CD8-positive, alpha-beta memory T cell (primary cell): ENCODE measurements around the gene NAT8L. TPM values are rescaled to one million over a fixed set of nuclear protein-coding genes. Genes with fewer than 3 reads are reported as not detected.

Experiments used
- CTCF ChIA-PET: fragments of 350-600 bp; sonication (Branson Sonifier 250); formaldehyde crosslinking; loops from one replicate; lab custom pipeline; 2021; ENCODE audit warnings: antibody characterized with exemption; lab: Charles Lee
- POLR2A ChIA-PET: fragments of 350-600 bp; sonication (Branson Sonifier 250); formaldehyde crosslinking; loops from one replicate; lab custom pipeline; 2021; ENCODE audit warnings: antibody characterized with exemption; lab: Charles Lee
- DNase-seq, 5 donors: peaks; one replicate each; pipeline versions ENCODE4 v3.0.0 to v3.0.0-alpha.2; 2020 to 2022; ENCODE audit warnings: mixed read lengths in 1 of 5
- H3K27ac ChIP-seq: one replicate; pipeline ENCODE4 v1.7.0; 2013; ENCODE audit warnings: low read depth, mild to moderate bottlenecking, low read length, moderate library complexity
- H3K27me3 ChIP-seq: 2 replicates; pipeline ENCODE4 v1.7.0; 2013; ENCODE audit warnings: low read length, mild to moderate bottlenecking; ENCODE audit not compliant: insufficient read depth, poor library complexity, severe bottlenecking
- H3K36me3 ChIP-seq: 2 replicates; pipeline ENCODE4 v1.7.0; 2013; ENCODE audit warnings: mild to moderate bottlenecking, low read length, moderate library complexity; ENCODE audit not compliant: insufficient read depth
- H3K4me1 ChIP-seq: 2 replicates; pipeline ENCODE4 v1.7.0; 2013; ENCODE audit warnings: mild to moderate bottlenecking, low read length, moderate library complexity; ENCODE audit not compliant: insufficient read depth
- H3K4me3 ChIP-seq: 2 replicates; pipeline ENCODE4 v1.7.0; 2013; ENCODE audit warnings: mild to moderate bottlenecking, low read length
- H3K9me3 ChIP-seq: 2 replicates; pipeline ENCODE4 v1.7.0; 2013; ENCODE audit warnings: mild to moderate bottlenecking, low read length
- H3K27ac Mint-ChIP-seq, 8 donors: one replicate each; pipeline ENCODE4 v1.8.0; 2020 to 2021; ENCODE audit warnings: mixed read lengths in 8 of 8, mild to moderate bottlenecking in 6 of 8, inconsistent platforms in 3 of 8, moderate library complexity in 3 of 8
- H3K27me3 Mint-ChIP-seq, 2 donors: one replicate each; pipeline ENCODE4 v1.8.0; 2020 to 2021; ENCODE audit warnings: mixed read lengths in 2 of 2, mild to moderate bottlenecking in 1 of 2, moderate library complexity in 1 of 2
- H3K36me3 Mint-ChIP-seq, 3 donors: one replicate each; pipeline ENCODE4 v1.8.0; 2020 to 2021; ENCODE audit warnings: mixed read lengths in 3 of 3, inconsistent platforms in 1 of 3, mild to moderate bottlenecking in 1 of 3
- H3K4me1 Mint-ChIP-seq, 3 donors: one replicate each; pipeline ENCODE4 v1.8.0; 2020 to 2021; ENCODE audit warnings: mixed read lengths in 3 of 3, inconsistent platforms in 1 of 3, mild to moderate bottlenecking in 1 of 3
- H3K4me3 Mint-ChIP-seq, 7 donors: one replicate each; pipeline ENCODE4 v1.8.0; 2020 to 2021; ENCODE audit warnings: mixed read lengths in 7 of 7, mild to moderate bottlenecking in 6 of 7, moderate library complexity in 4 of 7, inconsistent platforms in 2 of 7
- H3K9me3 Mint-ChIP-seq, 5 donors: one replicate each; pipeline ENCODE4 v1.8.0; 2020 to 2022; ENCODE audit warnings: mixed read lengths in 5 of 5, mild to moderate bottlenecking in 3 of 5, moderate library complexity in 2 of 5, inconsistent platforms in 1 of 5
- polyA plus RNA-seq: library from polyadenylated mRNA; unstranded; fragments of 300-500 nt; fragmentation: Illumina TruSeq; gene quantifications from one replicate; pipeline ENCODE4 v1.2.3, GENCODE V29; 2021
- total RNA-seq, 2 experiments: library from RNA; stranded (reverse); gene quantifications; one replicate each; pipeline ENCODE4 v1.2.3, GENCODE V29; 2021

NAT8L gene
- total and polyA plus RNA-seq, 3 experiments from 2014 or later = 0.42 to 0.55 TPM; not detected in 1

DNA sequence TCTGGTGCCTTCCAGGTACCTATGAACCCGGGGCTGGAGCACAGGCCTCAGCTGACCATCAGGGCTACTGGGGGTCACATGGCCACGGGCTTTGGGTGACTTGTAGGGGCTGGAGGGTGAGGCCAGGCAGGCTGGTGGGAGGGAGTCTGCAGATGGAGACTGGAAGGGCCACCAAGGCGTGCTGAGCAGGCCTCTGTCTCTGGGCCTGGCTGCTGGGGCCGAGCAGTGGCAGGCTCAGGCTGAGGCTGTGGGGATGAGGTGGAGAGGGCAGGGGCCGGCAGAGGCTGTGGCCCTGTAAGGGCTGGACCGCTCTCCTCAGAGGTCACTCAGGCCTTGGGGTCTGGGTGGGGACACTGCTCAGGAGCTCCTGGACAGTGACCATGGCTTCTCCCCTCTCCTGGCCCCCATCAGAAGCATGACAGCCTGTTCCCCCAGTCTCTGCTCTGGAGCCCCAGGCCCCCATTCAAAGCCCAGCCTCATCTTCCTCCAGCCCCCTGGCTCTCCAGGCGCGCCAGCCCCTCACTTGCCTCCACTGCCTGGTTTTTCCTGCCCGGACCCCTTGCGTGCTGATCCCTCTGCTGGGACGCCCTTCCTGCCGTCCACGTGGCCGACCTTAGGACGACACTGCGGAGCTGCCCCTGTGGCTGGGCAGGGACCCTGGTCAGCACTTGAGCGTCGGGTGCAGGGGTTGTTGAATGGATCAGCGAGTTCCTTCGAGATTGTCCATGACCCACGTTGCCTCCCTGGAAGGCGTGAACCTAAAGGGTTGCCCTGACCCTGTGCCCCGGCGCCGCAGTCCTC lies 11.1 kb upstream of the NAT8L start:
- peak overlapping the region in 1 of 7 donors; percentile 45 for H3K4me3 Mint-ChIP-seq
- DNase-seq = peak in 1 of 5 donors; percentile 42

DNA sequence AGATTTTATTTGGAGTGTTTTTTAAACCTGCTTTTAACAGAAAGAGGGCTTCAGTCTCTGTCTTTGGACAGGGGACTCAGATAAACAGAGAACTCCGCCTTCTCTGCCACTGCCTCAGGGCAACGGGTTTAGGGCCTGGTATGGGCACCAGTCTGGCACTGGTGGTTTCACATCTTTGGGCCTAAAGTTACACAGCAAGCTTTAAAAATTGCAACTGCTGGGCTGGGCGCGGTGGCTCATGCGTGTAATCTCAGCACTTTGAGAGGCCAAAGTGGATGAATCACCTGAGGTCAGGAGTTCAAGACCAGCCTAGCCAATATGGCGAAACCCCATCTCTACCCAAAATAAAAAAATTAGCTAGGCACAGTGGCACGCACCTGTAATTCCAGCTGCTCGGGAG lies 10.3 kb upstream of the NAT8L start:
- Histone ChIP-seq H3K9me3 (no peaks in the 10 kb centered on the region), H3K4me1 (no peaks in the 10 kb centered on the region), H3K4me3 (no peak overlapping the region), H3K36me3 (no peaks in the 10 kb centered on the region), H3K27me3 (no peaks in the 10 kb centered on the region), H3K27ac (no peak overlapping the region)
- Mint-ChIP-seq H3K9me3 (no peaks in the 10 kb centered on the region), H3K4me1 (no peaks in the 10 kb centered on the region), H3K4me3 (peak overlapping the region in 1 of 7 donors; percentile 45), H3K27ac (no peak overlapping the region), H3K36me3 (no peaks in the 10 kb centered on the region), H3K27me3 (peaks cover 24 to 43% of the 10 kb centered on the region in 2 donors)
- POLR2A ChIA-PET = no interaction called here
- CTCF ChIA-PET = no interaction called here
- DNase-seq = no peak

More for the DNA sequence above, 11.1 kb upstream of the NAT8L start:
- Histone ChIP-seq H3K27me3 (no peaks in the 10 kb centered on the region), H3K4me3 (no peak overlapping the region), H3K9me3 (no peaks in the 10 kb centered on the region), H3K36me3 (no peaks in the 10 kb centered on the region), H3K4me1 (no peaks in the 10 kb centered on the region), H3K27ac (no peak overlapping the region)
- Mint-ChIP-seq H3K9me3 (no peaks in the 10 kb centered on the region), H3K27ac (no peak overlapping the region), H3K27me3 (peaks cover 20 to 40% of the 10 kb centered on the region in 2 donors), H3K36me3 (no peaks in the 10 kb centered on the region), H3K4me1 (peaks cover 0 to under 1% (median 0%) of the 10 kb centered on the region in 3 donors)
- ChIA-PET POLR2A (no interaction called here), CTCF (no interaction called here)

DNA sequence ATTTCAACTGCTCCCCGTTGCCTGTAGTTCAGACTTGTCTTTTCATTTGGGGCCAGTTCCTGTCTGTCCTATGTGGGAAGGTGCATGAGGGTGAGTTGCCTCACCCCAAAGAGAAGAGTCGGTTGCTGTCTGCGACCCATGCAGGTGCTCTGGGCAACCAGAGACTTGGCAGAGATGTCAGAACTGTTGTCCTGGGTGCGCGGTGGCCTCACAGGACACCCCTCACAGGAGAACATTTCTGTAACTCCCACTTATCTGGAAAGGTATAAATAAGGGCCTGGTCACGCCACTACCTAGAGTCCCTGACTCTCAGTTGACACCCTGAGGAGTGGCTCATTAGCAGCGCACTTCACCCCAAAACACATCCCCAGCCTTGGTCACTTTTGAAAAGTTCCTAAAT lies 9.7 kb upstream of the NAT8L start:
- H3K27me3 Mint-ChIP-seq = peaks cover 27 to 48% of the 10 kb centered on the region in 2 donors
- H3K4me1 Mint-ChIP-seq = no peaks in the 10 kb centered on the region
- ChIA-PET POLR2A (no interaction called here), CTCF (no interaction called here)
- Histone ChIP-seq H3K36me3 (no peaks in the 10 kb centered on the region), H3K9me3 (no peaks in the 10 kb centered on the region), H3K4me3 (no peak overlapping the region), H3K27ac (no peak overlapping the region), H3K27me3 (no peaks in the 10 kb centered on the region), H3K4me1 (no peaks in the 10 kb centered on the region)
- no peaks in the 10 kb centered on the region for H3K9me3 Mint-ChIP-seq
- no peak overlapping the region for H3K4me3 Mint-ChIP-seq
- no peak overlapping the region for H3K27ac Mint-ChIP-seq
- DNase-seq = peak in 1 of 5 donors; percentile 33
- no peaks in the 10 kb centered on the region for H3K36me3 Mint-ChIP-seq

DNA sequence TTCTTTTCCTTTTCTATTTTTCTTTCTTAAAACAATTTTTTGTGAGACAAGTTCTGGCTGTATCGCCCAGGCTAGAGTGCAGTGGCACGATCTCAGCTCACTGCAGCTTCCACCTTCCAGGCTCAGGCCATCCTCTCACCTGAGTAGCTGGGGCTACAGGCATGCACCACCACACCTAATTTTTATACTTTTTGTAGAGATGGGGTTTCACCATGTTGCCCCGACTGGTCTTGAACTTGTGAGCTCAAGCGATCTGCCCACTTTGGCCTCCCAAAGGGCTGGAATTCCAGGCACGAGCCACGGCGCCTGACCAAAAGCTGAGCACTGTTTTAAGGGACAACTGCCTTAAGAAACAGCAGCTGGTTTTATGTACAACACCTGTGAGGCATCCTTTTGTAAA lies 9.3 kb upstream of the NAT8L start:
- Mint-ChIP-seq H3K27me3 (peaks cover 27 to 48% of the 10 kb centered on the region in 2 donors), H3K36me3 (no peaks in the 10 kb centered on the region)
- POLR2A ChIA-PET = no interaction called here

DNA sequence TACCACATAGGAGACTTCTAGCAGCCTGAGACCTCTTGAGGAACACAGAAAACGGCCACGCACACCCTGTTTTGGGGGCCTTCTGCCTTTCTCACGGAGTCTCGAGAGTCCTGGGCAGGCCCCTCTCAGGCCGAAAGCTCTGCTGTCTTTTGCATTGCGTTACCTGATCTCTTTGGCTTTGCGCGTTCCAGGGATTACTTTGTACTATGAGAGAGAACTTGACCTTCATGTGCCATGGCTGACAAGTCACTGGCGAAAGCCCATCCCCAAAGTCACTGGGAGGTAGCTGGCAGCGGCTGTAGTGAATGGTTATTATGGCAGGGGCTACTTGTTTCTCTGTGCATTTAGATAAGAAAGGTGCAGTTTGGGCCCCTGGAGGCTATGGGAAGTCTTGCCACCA lies 8.0 kb upstream of the NAT8L start:
- H3K4me3 Mint-ChIP-seq = no peak overlapping the region
- H3K27ac Mint-ChIP-seq = no peak overlapping the region
- peaks cover 29 to 48% of the 10 kb centered on the region in 2 donors for H3K27me3 Mint-ChIP-seq
- Histone ChIP-seq H3K27me3 (no peaks in the 10 kb centered on the region), H3K4me3 (no peak overlapping the region), H3K36me3 (no peaks in the 10 kb centered on the region), H3K4me1 (no peaks in the 10 kb centered on the region), H3K9me3 (no peaks in the 10 kb centered on the region), H3K27ac (no peak overlapping the region)
- no peak for DNase-seq
- POLR2A ChIA-PET = no interaction called here
- no peaks in the 10 kb centered on the region for H3K9me3 Mint-ChIP-seq
- no peaks in the 10 kb centered on the region for H3K36me3 Mint-ChIP-seq
- no peaks in the 10 kb centered on the region for H3K4me1 Mint-ChIP-seq
- CTCF ChIA-PET = no interaction called here

More for the DNA sequence above, 9.3 kb upstream of the NAT8L start:
- Histone ChIP-seq H3K9me3 (no peaks in the 10 kb centered on the region), H3K36me3 (no peaks in the 10 kb centered on the region), H3K27me3 (no peaks in the 10 kb centered on the region), H3K27ac (no peak overlapping the region), H3K4me1 (no peaks in the 10 kb centered on the region), H3K4me3 (no peak overlapping the region)
- CTCF ChIA-PET = no interaction called here
- no peaks in the 10 kb centered on the region for H3K4me1 Mint-ChIP-seq
- no peaks in the 10 kb centered on the region for H3K9me3 Mint-ChIP-seq
- H3K27ac Mint-ChIP-seq = no peak overlapping the region
- no peak for DNase-seq
- H3K4me3 Mint-ChIP-seq = no peak overlapping the region

DNA sequence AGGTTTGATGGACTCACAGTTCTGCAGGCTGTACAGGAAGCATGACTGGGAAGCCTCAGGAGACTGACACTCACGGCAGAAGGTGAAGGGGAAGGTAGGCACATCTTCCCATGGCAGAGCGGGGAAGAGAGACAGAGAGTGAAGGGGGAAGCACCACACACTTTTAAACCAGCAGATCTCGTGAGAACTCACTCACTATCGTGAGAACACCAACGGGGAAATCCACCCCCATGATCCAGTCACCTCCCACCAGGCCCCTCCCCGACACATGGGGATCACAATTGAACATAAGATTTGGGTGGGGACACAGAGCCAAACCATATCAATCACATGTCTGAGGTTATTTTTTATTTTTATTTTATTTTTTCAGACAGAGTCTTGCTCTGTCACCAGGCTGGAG lies 4.9 kb upstream of the NAT8L start:
- peaks cover 2 to 4% (median 3%) of the 10 kb centered on the region in 3 donors for H3K4me1 Mint-ChIP-seq
- ChIA-PET POLR2A (no interaction called here), CTCF (no interaction called here)
- no peak for DNase-seq
- H3K36me3 ChIP-seq = no peaks in the 10 kb centered on the region
- no peak overlapping the region for H3K4me3 Mint-ChIP-seq
- H3K9me3 ChIP-seq = no peaks in the 10 kb centered on the region
- peaks cover 43 to 61% of the 10 kb centered on the region in 2 donors for H3K27me3 Mint-ChIP-seq
- H3K36me3 Mint-ChIP-seq = no peaks in the 10 kb centered on the region
- H3K4me1 ChIP-seq = no peaks in the 10 kb centered on the region
- no peak overlapping the region for H3K27ac ChIP-seq
- H3K4me3 ChIP-seq = no peak overlapping the region
- H3K27ac Mint-ChIP-seq = peak overlapping the region in 1 of 8 donors; percentile 87
- H3K9me3 Mint-ChIP-seq = no peaks in the 10 kb centered on the region
- H3K27me3 ChIP-seq = no peaks in the 10 kb centered on the region

DNA sequence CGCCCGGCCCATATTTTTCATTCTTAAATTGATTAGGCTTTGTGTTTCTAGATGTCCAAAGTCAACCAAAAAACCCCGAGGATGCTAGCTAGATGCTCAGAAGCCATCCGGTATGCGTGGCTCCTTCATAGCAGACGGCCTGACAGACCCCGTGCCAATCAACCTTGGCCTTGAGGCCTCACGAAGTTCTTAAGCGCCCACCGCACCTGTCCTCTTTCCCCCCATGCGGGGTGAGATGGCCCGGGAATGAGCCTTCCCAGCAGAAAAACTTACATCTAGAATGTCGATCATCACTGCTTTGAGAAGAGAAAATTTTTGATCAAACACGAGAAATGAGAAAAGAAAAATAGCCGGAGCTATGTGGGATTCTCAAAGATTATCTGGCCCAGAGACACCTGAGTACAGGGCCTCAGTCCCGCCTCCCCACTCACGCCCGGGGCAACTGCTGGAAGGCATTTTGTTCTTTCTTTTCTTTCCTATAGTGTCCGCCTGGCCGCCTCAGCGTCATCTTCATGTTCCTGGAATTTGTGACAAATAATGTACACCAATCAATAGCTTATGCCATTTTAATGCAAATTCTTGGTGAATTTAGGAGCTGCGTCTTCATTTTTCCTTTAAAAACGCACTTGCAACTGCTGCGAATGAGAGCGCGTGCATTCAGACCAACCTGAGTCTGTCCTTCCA lies 1.6 kb upstream of the NAT8L start:
- Mint-ChIP-seq H3K27me3 (peaks cover 35 to 44% of the 10 kb centered on the region in 2 donors), H3K4me3 (peak overlapping the region; percentile 61 to 82 (median 79)), H3K27ac (no peak overlapping the region), H3K36me3 (no peaks in the 10 kb centered on the region), H3K9me3 (no peaks in the 10 kb centered on the region), H3K4me1 (peaks cover 2 to 4% (median 3%) of the 10 kb centered on the region in 3 donors)
- no peaks in the 10 kb centered on the region for H3K9me3 ChIP-seq
- peak in 1 of 5 donors; percentile 11 for DNase-seq
- no peaks in the 10 kb centered on the region for H3K36me3 ChIP-seq
- no peaks in the 10 kb centered on the region for H3K27me3 ChIP-seq
- H3K4me3 ChIP-seq = no peak overlapping the region
- no peak overlapping the region for H3K27ac ChIP-seq
- no peaks in the 10 kb centered on the region for H3K4me1 ChIP-seq
- CTCF ChIA-PET = no interaction called here
- POLR2A ChIA-PET = no interaction called here
